ENCODE measurements around the gene DCTN2.

DNA sequence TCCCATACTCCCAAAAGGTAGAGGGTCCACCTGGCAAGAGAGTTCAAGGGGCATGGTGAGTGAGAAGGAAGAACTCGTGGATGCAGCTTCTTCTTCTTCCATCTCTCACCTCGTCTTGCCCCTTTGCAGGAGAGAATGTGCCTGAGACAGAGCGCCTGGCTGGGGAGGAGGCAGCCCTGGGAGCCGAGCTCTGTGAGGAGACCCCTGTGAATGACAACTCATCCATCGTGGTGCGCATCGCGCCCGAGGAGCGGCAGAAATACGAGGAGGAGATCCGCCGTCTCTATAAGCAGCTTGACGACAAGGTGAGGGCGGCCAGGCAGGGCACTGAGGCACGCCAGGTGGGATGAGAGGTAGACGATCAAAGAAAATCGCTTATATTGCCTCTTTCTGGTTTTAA is 22.9 kb upstream of the DCTN2 start:
- TF ChIP-seq EZH2phosphoT487 (IDR thresholded peaks at IDR 0.05; ENCODE audit: insufficient read depth, low read depth): no peak
- no peak for TF ChIP-seq EZH2 (IDR thresholded peaks at IDR 0.05; ENCODE audit: insufficient read depth, poor library complexity, severe bottlenecking)
